GM19238 (cell line): Measurements from ENCODE around the gene ZNF883.
"Not testable (repeated sequence)": the region's sequence is repeated elsewhere in the genome, so short reads cannot be mapped to it uniquely, and the experiment has no call there.

ENCODE experiments used
- DNase-seq: peaks from one replicate; pipeline ENCODE4 v3.0.0; 2011; ENCODE audit warnings: low spot score; ENCODE audit not compliant: insufficient read length

ZNF883 gene

DNA sequence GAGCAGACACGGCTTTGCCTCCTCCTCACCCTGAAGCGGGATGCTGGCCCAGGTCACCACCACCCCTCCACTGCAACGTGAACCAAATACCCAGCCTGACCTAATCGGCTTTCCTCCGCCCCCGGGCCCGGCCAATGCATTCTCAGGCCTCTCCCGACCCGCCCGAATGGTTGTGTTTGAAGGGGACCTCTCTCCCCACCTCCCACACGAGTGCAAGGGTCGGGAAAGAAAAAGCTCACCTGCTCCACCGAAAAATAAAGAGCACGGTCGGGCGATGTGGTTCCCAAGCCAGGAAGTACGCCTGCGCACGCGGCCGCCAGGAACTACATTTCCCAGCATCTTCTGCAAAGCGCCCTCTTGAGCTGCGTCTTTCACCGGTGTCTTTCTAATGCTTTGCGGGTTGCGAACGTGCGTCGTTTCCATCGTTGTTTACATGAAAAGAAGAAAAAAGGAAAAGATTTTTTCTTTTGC is at the start of gene ZNF883:
Gene ZNF883 (minus strand): TSS at position 282 of the 471 bp plus-strand sequence.
- no peak for DNase-seq

DNA sequence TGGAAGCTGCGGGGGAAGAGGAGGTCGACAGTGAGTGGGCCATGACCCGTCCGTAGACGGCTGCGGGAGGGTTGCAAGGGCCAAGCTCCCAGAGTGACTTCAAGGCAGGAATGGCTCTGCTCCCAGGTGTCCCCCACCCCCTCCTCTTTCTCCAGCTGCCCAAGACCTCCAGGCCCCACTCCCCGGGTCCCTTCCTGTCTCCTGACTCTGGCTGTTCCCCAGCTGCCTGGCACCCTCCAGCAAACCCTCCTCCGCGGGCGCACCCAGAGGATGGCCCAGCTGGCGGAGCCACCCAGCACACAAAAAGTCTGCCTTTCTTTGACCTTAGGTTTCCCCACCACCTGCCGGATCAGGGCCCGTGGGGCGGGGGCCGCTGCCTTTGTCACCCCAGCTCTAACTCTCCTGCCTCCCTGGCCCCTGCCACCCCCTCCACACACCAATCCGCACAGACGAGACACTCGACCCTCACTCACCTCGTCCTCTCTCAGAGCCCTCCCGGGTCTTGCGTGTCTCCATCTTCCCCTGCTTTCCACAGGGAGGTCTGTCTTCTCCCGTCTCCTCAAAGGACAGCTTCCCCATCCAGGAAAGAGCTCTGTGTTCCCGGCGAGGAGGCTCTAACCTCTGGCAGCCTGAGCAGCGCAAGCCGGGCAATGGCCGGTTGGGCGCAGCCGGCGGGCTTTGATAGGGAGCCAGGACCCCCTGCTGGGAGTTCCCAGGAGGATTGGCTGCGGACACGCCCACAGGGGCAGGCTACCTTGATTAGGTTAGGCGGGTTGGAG is 49.3 kb upstream of the ZNF883 start:
- DNase-seq: not testable (repeated sequence)

- DNase-seq: not testable (repeated sequence)
These were observed 47.7 kb upstream of the ZNF883 start for GRCh38 chr9:113059581-113060284.

DNA sequence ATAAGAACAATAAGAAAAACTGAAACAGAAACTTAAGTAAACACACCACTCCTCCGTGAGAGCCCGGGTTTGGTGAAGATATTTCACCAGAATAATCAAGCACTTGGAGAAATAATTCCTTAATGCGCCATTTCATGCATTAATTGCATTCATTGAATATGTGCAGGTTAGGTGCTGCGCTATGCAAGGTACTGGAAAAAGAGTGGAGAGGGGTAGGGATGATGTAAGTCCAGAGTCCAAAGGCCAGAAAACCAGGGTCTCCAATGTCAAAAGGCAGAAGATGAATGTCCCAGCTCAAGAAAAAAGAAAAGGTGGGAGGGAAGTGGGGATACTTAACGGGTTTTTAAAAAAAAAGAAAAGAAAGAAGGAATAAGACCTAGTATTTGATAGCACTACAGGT is 45.2 kb upstream of the ZNF883 start:
- no peak for DNase-seq

DNA sequence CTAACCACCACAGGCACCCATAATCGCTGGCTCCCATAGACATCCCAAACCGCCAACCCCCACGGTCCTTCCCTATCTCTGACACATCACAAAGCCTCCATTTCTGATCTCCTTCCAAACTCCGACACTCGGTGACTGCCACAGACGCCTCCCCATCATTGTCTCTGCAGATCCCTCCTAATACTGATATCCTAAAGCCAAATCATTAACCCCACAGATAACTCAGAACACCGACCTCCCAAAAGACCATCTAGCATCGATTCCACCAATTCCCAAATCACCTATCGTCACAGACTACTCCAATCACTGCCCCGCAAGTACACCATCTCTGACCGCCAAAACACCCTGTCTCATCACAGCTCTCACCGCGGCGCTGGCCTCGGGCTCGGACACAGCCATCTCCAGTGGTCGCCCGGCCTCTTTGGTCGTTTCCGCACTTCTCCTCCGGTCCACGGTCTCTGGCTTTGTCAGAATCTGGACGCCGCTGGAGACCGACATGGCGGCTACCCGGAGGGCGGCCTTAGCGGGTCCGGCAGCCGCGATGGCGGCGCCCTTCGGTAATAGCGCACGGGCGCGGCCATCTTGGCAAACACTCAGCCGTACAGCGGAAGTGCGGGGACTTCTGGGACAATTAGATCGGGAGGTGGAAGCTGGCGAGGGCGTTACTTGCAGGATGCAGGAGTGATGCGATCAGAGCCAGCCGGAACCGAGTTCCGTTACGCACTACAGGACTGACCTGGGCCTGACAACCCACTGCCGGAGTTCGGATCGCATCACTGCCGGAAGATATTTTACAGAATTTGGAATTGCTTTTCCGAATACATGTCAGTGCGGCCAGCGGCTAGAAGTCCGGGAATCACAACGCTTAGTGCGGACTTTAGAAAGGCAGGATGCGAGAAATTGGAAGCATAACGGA is 44.5 kb upstream of the ZNF883 start, which contains the start of gene ZFP37:
Gene ZFP37 (minus strand): TSS at position 534 of the 916 bp plus-strand sequence. CDS start 36 bp downstream, at position 498.
- DNase-seq: peak; percentile 68

DNA sequence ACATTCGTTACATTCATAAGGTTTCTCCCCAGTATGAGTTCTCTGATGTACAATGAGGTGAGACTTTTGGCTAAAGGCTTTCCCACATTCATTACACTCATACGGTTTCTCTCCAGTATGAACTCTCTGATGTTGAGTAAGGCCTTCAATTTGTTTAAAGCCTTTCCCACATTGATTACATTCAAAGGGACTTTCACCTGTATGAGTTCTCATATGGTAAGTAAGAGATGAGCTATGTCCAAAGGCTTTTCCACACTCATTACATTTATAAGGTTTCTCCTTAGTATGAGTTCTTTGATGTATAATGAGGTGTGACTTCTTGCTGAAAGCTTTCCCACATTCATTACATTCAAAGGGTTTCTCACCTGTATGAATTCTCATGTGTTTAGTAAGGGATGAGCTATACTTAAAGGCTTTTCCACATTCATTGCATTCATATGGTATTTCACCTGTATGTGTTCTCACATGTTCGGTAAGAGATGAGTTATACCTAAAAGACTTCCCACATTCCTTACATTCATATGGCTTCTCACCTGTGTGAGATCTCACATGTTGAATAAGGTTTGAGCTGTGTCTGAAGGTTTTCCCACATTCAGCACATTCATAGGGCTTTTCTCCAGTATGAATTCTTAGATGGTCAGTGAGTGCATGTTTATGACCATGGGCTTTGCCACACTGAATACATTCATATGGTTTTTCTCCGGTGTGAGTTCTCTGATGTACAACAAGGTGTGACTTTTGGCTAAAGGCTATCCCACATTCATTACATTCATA is 31.1 kb upstream of the ZNF883 start:
- DNase-seq: no peak

- DNase-seq: no peak
These were observed 14.2 kb upstream of the ZNF883 start for GRCh38 chr9:113026200-113026599.

DNA sequence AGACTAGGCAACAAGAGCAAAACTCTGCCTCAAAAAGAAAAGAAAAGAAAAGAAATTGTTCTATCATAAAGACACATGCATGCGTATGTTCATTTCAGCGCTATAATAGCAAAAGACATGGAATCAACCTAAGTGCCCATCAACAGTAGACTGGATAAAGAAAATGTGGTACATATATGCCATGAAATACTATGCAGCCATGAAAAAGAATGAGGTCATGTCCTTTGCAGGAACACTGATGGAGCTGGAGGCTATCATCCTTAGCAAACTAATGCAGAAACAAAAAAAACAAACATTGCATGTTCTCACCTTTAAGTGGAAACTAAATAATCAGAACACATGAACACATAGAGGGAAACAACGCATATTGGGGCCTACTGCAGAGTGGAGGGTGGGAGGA is 6.3 kb upstream of the ZNF883 start:
- no peak for DNase-seq

DNA sequence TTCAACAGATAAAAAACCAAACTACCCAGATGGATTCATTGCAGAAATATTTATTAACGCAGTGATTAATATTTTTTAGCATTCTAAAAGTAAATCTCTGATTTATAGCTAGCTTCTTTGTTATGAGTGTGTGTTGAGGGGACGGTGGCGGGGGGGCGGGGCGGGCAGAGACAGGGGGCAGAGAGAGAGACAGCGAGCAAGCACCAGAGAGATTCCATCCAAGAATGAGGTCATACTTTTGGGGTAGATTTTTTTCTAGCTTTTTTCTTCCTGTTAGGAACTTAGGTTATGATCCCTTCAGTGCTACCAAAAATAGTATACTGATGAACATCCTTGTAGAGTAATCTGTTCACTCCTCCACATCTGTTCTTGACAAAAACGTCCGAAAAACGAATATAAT is 500 bp upstream of the ZNF883 start:
- DNase-seq: no peak

DNA sequence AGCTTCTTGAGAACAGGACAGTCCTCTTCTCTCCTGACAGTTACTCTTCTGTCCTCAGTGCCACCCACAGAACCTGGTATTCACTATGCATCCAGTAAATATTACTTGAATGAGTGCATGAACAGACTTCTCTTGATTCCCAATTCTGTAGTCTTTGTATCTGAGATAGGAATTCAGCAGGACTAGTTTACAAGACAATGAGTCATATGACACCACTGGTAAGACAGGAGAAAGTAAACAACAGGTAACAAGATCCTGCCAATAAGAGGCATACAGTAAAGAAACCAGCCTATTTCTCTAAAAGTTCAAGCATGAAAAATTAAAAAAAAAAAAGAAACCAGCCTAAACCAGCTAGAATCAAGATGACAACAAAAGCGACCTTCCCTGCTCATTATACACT is 6.2 kb downstream of the ZNF883 start:
- no peak for DNase-seq

- no peak for DNase-seq
These were observed 14.6 kb downstream of the ZNF883 start for GRCh38 chr9:112997236-112997941.

GRCh38 chr9:112971415-112971814 is 40.6 kb downstream of the ZNF883 start:
- no peak for DNase-seq

GRCh38 chr9:112970939-112971338 is 41.1 kb downstream of the ZNF883 start:
- no peak for DNase-seq

- no peak for DNase-seq
These were observed 42.3 kb downstream of the ZNF883 start for GRCh38 chr9:112969730-112970129.

DNA sequence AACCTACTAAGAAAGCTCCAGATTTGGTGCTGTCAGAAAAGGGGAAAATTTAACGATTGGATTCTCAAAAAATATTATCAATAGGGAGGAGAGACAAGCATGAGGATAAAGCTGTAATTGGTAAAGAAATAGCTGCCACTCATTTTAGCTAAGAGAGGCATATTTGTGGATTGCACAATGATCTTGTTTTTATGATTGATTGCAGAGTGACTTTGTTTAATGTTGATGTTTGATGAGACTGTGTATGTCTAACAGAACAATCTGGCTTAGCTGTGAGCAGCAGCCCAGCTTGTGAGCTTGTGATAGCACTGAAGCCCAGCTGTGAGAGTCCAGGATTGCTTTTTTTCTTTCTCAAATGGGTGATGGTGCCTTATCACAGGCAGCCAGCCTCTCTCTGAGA is 56.4 kb downstream of the ZNF883 start:
- no peak for DNase-seq

DNA sequence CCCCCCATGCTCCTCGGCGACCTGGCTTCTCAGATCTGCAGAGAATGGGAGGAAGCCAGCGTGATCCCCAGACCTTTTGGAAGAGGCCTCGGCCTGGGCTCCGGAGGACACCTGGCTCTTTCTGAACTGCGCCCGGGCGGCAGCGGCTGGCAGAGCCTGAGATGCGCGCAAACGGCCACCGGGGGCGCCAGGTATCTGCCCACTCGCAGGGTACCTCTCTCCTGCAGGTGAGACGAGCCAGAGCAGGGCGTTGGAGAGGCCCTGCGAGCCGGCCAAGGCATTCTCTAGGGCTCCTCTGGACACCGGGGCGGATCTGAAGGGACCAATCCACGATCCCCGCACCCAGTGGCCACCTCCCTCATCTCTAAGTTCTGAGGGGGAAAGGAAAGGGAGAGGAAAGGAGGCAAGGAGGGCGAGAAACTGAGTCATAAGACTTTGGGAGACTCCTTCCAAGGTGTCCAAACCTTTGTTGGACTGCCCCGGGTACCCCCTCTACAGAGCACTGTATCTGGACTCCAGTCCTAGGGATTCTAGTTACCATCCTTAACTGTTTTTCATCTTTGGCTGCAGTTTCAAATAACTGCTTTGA is 66.3 kb downstream of the ZNF883 start:
- no peak for DNase-seq

DNA sequence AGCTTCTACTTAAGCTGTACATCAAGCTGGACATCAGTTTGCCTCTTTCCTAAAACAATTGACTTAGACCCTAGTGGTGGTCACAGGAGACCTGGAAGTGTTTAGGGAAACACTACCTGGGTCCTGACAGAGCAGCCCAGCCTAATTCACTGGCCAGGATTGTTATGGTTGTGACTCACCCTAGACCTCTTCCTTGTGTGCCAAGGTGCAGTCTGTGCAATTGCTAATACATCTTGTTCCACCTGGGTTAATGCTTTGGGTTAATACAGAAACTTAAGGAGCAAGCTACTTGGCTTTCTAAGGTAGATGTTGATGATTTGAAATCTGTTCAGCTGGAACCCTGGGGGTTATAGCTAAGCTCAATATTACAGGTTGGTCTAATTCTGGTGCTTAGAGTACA is 72.6 kb downstream of the ZNF883 start:
- DNase-seq: no peak

GRCh38 chr9:112933696-112934095 is 78.3 kb downstream of the ZNF883 start:
- no peak for DNase-seq

- DNase-seq: no peak
These were observed 86.8 kb downstream of the ZNF883 start for GRCh38 chr9:112925058-112925641.
